Tibial nerve (tissue), 4 donors: ENCODE measurements around the gene CKS1B.

Experiments
- CTCF ChIP-seq, 5 experiments: fragments of 200-600 bp in 3 of 5; fragments of 450-650 bp in 2 of 5; sonication (generic) in 3 of 5; IDR thresholded peaks; one replicate each; pipeline ENCODE4 v1.5.1; 2016 to 2019; ENCODE audit warnings: antibody characterized with exemption in 5 of 5, mild to moderate bottlenecking in 3 of 5, moderate library complexity in 2 of 5
- EP300 ChIP-seq, 2 donors: sonication (generic); formaldehyde crosslinking; IDR thresholded peaks; one replicate each; pipeline ENCODE4 v1.6.1; 2017; ENCODE audit warnings: antibody characterized with exemption in 2 of 2, mild to moderate bottlenecking in 1 of 2
- POLR2A ChIP-seq, 2 donors: fragments of 450-650 bp; IDR thresholded peaks; one replicate each; pipeline ENCODE4 v1.6.1; 2017; ENCODE audit warnings: antibody characterized with exemption in 2 of 2, mild to moderate bottlenecking in 2 of 2, moderate library complexity in 2 of 2

GRCh38 chr1:155011004-155011416 is 36.5 kb downstream of the CKS1B start:
- no peak for TF ChIP-seq CTCF (IDR thresholded peaks at IDR 0.05)
- no peak for TF ChIP-seq POLR2A (IDR thresholded peaks at IDR 0.05)
- TF ChIP-seq EP300 (IDR thresholded peaks at IDR 0.05): no peak
